Embryonic facial prominence (tissue), 1 donor: ENCODE measurements around the gene GLIPR1L1.
A peak's percentile ranks its signal among the peaks of the same experiment; 100 is the strongest.

Experiments
- DNase-seq: peaks from one replicate; pipeline ENCODE4 v3.0.0-alpha.2; 2016; ENCODE audit errors: extremely low spot score

Gene GLIPR1L1

DNA sequence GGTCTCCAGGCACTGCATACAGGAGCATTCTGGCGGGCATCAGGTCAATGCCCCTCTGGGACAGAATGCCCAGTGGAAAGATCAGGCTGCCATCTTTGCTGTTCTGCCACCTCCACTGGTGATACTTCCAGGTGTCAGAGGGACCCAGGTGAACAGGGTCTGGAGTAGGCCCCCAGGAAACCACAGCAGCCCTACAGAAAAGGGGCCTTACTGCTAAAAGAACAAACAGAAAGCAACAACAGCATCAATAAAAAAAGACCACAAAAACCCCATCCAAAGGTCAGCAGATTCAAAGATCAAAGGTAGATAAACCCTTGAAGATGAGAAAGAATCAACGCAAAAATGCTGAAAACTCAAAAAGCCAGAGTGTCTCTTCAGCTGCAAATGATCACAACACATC, 15.9 kb downstream of the GLIPR1L1 start:
- no peak for DNase-seq

DNA sequence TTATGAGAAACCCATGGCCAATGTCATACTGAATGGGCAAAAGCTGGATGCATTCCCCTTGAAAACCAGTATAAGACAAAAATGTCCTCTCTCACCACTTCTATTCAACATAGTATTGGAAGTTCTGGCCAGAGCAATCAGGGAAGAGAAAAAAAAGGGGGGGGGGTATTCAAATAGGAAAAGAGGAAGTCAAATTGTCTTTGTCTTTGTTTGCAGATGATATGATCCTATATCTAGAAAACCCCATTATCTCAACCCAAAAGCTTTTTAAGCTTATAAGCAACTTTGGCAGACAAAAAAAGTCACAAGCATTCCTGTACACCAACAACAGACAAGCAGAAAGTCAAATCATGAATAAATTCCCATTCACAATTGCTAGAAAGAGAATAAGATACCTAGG, 19.5 kb downstream of the GLIPR1L1 start:
- DNase-seq, result no peak

DNA sequence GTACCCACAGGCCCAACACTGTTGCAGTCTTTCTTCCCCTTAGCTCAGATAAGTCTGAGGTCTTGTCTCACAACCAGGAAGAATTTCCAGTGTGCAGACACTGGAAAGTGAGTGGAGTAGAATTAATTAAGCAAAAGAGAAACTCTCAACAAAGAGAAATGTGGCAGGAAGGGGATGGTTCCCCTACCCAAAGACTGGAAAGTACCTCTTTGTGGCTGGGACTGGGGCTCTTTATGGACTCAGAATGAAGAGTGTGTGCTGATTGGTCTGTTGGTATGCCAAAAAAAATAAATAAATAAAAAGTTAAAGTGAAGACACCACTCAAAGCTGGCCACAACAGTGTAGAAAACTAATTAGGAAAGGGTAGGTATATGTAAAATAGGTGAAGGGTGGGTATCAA, 26.4 kb downstream of the GLIPR1L1 start:
- no peak for DNase-seq

DNA sequence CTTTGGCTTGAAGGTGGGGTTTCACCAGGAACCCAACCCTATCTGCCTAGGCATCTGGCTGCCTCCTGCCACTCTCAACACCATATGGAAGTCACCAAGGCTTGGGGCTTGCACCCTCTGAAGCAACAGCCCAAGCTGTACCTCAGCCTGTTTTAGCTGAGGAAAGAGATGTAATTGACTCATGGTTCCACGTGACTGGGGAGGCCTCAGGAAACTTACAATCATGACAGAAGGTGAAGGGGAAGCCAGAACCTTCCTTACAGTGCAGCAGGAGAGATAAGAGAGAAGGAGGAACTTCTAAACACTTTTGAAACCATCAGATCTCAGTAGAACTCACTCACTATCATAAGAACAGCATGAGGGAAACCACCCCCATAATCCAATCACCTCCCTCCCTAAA, 26.9 kb downstream of the GLIPR1L1 start:
- no peak for DNase-seq

DNA sequence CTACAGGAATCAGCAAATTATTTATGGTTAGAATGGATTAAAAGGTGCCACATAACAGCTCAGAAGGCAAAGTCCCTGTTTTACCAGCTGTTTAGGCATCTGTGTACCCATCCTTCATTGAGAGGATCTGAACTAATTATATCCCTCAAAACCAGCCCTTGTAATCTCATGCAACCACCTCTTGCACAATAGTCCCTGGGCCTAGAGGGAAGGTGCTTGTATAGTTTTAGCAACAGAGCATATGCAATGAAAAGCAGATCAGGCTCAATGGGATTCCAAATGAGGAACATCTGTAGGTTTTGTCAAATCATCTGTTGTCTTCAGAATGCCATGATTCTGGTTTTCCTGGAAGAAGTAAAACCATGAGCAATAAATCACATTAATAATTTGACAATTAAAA, 30.4 kb downstream of the GLIPR1L1 start:
- DNase-seq, result no peak

DNA sequence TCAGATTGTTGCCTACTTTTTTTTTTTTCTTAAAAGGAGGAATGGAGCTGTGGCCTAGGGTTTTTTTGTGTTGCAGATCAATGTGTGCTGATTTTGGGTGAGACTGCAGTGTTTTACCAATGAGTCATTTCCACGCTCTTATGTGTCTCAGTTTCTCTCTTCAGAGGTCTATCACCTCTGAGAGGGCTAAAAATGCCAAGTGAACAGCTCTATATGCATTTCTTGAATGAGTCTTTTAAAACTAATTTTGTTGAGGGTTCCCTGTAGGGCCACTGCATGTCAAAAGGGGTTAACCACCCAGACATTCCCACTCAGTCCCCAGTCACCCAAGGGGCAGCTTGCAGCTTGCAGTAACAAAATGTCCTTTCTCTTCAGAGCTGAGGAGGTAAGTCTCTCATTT, 32.2 kb downstream of the GLIPR1L1 start:
- no peak for DNase-seq

DNA sequence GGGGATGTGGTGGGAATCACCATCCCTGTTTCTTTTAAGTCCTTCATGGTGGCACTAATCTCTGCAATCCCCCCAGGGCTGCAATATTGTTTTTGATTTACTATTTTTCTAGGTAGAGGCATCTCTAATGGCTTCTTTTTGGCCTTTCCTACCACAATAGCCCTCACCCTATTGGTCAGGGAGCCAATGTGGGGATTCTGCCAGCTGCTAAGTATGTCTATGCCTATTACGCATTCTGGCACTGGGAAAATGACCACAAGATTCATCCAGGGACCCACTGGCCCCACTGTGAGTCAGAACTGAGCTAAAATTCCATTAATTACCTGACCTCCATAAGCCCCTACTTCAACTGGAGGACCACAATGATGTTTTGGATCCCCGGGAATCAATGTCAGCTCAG, 40.5 kb downstream of the GLIPR1L1 start:
- no peak for DNase-seq

DNA sequence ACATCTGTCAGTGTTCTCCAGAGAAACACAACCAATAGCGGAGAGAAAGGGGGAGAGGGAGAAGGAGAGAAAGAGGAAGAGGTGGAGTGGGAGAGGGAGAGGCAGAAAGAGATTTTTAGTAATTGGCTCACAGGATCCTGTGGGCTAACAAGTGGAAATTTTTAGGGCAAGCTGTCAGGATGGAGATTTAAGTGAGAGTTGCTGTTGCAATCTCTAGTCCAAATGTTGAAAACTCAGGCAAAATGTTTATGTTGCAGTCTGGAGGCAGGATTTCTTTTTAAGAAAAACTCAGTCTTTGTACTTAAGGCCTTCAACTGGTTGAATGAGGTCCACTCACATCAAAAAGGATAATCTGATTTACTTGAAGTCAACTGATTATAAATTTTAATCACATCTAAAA, 43.9 kb downstream of the GLIPR1L1 start:
- no peak for DNase-seq

DNA sequence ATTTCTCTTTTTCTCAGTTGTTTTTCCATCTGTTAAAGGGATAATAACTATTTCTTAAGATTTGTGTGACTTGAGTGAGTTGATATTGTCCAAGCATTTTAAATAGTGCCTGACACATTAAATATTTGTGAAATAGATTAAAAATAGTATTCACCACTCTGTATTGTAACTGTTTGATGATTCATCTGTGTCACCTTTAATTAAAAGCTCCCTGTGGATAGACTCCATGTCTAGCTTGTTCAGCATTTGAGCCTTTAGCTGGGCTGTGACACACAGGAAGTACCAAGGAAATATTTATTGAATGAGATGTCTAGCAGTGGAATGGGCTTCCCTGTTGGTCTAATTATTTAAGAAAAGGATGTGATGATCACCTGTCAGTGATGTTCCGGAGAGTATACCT, 54.6 kb downstream of the GLIPR1L1 start:
- DNase-seq, result no peak

DNA sequence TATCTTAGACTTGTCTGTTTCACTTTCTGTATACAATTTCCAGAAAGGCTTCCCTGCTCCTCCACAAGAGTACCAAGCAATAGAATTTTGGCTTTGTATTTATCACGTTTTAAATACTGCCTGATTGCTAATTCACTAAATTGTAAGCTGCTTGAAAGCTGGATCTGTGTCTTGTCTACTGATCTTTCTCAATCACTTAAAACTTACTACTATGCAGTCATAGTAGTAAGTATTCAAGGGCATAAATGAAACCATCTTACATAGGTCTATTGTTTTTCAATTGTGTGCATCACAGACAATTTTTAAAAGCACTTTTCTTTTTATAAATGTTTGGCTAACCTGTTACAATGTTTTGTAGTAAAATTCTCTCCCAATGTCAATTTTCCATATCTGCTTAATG, 55.2 kb downstream of the GLIPR1L1 start:
- no peak for DNase-seq

DNA sequence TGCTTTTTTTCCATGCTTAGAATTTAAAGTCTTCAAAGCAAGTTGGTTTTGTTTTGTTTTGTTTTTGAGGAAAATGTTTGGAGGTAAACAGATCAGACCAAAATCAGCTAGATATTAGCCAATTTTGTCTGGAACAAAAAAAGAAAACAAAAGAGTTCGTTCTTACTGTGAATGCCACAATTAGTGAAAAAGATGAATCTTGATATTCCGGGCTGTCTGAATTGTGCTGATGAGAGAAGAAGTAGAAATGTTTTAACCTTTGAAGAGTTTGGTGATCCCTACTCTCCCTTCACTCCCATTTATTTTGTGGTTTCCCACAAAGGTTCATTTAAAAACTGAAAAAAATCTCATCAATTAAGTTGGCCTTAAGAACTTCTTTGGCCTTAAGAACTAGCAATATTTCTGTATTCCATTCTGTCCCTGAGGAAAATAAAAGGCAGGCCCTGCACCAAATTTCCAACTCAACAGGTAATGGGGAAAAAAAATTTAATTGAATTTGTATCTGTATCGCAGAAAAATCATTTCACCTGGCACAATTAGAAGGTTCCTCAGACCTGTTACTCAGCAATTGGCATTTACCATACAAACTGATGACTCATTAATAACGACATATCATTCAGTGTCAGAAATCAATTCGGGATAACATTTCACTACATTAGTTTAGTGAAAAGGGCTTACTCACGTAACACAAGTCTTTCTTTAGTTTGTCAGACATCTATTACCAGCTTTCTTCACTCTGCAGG, 55.9 kb downstream of the GLIPR1L1 start:
- no peak for DNase-seq

DNA sequence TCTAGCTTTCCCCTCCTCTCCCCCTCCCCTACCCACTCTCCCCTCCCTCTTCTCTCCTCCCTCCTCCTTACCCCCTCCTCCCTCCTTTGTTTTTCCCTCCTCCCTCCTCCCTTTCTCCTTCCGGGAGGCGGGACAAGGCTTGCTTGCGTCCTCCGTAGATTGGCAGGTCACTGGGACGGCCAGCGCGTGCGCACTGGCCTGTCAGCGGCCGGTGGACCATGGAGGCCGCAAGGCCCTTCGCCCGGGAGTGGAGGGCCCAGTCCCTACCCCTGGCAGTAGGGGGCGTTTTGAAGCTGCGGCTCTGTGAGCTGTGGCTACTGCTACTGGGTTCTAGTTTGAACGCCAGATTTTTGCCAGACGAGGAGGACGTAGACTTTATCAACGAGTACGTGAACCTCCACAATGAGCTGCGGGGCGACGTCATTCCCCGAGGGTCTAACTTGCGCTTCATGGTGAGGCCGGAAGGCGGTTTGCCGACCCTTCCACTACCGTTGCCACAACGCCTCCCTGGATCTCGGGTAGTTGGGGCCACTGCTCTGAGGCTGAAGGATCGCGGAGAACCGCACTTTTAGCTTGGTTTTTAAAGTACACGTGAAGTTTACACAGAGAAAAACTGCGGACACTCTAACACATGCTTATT, 56.5 kb downstream of the GLIPR1L1 start, which contains the start of gene GLIPR1L2:
Gene GLIPR1L2, plus strand, starts transcription at position 191 of the 640 bp plus-strand sequence. Its CDS starts 28 bp downstream, at position 219.
- DNase-seq, result peak; percentile 89

DNA sequence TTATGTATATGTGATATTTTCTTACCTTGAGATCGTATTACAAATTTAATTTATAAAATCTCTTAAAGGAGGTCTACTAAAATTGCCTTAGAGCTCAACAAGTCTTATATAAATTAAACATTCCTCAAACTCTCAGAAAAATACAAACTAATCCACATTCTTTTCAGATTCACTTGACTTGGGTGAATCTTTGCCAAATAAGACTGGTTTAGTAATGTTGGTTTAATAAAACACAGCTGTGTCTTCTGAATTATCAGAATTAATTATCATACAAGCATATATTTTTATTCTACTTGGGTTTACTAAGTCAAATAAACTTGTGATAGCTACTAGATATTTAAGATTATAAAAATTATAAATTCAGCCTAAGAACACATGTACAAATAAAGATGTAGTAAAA, 69.8 kb downstream of the GLIPR1L1 start:
- DNase-seq, result no peak

DNA sequence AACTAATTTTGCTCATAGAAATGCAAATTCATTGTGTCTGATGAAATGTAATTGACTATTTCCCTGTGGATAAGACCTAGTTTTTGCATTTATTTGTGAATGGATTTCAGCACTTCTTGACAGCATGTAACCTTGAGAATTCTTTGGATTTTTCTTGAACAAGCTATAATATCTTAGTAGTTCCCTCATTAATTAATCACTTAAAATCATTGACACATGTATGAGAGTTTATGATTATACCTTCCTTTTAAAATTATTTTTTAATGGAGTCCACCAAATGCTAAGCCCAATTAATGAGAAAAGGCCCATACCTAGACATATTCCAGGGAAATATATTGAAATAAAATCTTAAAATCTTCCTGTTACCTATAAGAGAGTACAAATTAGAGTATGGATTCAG, 73.2 kb downstream of the GLIPR1L1 start:
- no peak for DNase-seq

DNA sequence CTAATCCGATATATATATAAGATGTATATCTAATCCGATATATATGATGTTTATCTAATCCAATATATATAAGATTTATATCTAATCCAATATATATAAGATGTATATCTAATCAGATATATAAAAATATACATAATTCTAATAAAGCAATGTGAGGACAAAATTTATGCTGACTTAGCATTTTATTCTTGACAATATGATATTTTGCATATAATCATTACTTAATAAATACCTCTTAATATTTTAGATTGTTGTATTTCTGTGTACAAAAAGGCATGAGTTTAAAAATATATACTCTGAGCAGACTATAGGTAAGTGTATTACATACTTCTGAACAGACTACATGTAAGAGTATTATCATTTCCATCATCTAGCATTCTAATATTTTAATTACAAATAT, 75.4 kb downstream of the GLIPR1L1 start:
- DNase-seq, result no peak

DNA sequence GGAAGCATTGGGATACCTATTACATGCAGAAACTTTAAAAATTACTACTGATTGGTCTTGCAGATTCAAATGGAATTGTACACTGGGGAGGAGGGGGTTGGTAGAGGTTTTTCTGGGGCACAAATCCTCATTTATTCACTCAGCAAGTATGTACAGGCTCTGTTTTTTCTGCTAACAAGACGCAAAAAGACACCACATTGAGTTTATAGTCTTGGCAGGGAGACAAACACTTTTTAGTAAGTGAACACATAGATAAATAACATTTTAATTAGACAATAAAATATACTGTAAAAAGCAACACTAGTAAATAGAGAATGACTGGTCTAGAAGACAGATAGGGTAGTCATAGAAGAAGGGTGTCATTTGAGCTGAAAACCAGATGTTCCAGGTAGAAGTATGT, 80.2 kb downstream of the GLIPR1L1 start:
- no peak for DNase-seq

DNA sequence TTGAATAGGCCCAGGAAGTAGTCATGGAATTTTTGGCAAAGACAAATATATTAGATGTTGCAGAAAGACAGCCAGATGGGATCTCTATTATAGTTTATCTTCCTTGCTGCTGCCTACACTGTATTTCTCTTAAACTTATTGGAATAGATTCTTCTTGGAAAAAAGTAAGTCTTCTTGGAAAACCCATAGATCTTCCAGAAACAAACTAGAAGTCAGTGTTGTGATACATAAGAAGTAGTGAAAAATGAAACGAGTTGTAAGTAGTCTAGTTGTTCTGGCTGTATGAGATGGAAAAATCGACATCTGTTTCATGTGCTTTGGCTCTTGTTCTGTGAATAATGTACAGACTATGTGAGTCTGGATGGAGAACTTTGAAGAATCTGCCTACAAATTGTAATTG, 85.4 kb downstream of the GLIPR1L1 start:
- no peak for DNase-seq
